GM19025 (cell line): ENCODE data around the gene DOHH.
"Not testable (repeated sequence)": the region's sequence is repeated elsewhere in the genome, so short reads cannot be mapped to it uniquely, and the experiment has no call there.

Source experiments
- ATAC-seq: cut with Tn5 transposase; IDR thresholded peaks from one replicate; pipeline ENCODE4 v1.9.1; 2021; ENCODE audit warnings: mild to moderate bottlenecking, low read depth, moderate library complexity; ENCODE audit not compliant: unreplicated experiment

Gene DOHH

GRCh38 chr19:3463714-3464586 lies 36.5 kb downstream of the DOHH start:
- ATAC-seq = no peak

- ATAC-seq = no peak
Observed at GRCh38 chr19:3462991-3463713, 37.3 kb downstream of the DOHH start.

GRCh38 chr19:3459965-3460582 lies 40.4 kb downstream of the DOHH start:
- ATAC-seq = no peak

GRCh38 chr19:3459089-3459881 lies 41.2 kb downstream of the DOHH start:
- no peak for ATAC-seq

GRCh38 chr19:3458229-3459088 lies 42.0 kb downstream of the DOHH start:
- no peak for ATAC-seq

- ATAC-seq = no peak
Observed at GRCh38 chr19:3457528-3458228, 42.8 kb downstream of the DOHH start.

- ATAC-seq = no peak
Observed at GRCh38 chr19:3456925-3457527, 43.4 kb downstream of the DOHH start.

GRCh38 chr19:3455960-3456601 lies 44.4 kb downstream of the DOHH start:
- ATAC-seq = no peak

GRCh38 chr19:3455393-3455955 lies 45.0 kb downstream of the DOHH start:
- no peak for ATAC-seq

GRCh38 chr19:3454656-3455392 lies 45.6 kb downstream of the DOHH start:
- ATAC-seq = no peak

GRCh38 chr19:3453840-3454239 lies 46.6 kb downstream of the DOHH start:
- no peak for ATAC-seq

GRCh38 chr19:3452942-3453214 lies 47.6 kb downstream of the DOHH start:
- not testable (repeated sequence) for ATAC-seq

- no peak for ATAC-seq
Observed at GRCh38 chr19:3452171-3452941, 48.1 kb downstream of the DOHH start.

- ATAC-seq = no peak
Observed at GRCh38 chr19:3451451-3451866, 49.0 kb downstream of the DOHH start.

GRCh38 chr19:3450796-3451411 lies 49.6 kb downstream of the DOHH start:
- no peak for ATAC-seq

- no peak for ATAC-seq
Observed at GRCh38 chr19:3448616-3449334, 51.7 kb downstream of the DOHH start.
